ENCODE measurements around the gene VEZF1. TPM values are rescaled to one million over a fixed set of nuclear protein-coding genes. Genes with fewer than 3 reads are reported as not detected.

Gene VEZF1
- total and polyA plus RNA-seq, 2 of the 8 experiments (the other 6 are each of a cell fraction or from before 2014, with no cell fraction given) = 28.9 to 61.9 TPM

DNA sequence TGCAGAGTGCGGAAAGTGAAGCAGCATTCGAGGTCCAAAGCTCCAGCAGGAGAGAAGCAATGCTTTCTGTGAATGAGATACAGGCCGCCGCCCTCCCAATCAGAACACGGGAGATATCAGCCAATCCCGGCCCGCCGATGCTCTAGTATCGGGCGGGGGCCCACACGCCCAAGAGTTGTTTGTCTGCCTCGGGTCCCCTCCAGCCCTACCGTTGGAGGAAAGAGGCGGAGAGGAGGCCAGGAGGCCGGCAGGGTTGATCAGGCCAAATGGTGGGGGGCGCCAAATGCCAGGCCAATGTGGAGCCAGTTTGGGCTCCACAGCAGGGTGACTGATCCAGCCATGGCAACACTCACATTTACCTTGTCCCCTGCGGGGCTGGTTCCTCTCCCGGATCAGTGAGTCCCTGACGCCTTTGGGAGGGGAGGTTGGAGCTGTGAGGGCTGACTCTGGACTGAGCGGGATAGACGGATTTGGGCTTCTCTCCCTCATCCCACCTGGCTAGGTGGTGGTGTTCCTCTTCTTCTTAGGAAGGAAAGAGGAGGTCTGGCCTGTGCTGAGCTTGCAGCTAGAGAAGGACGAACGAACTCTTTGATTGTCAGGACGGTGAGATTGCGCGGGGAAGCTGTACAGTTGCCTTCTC, 22.4 kb downstream of the VEZF1 start:
- Histone ChIP-seq H3K4me2 (ENCODE audit: insufficient read depth in 1 of 2, low read depth in 2 of 2, low read length in 2 of 2) (no peak overlapping the region), H2BK5ac (ENCODE audit: low read depth, low read length) (peak overlapping the region; percentile 7; the same call in 1 of the 2 replicates), H3K18ac (ENCODE audit: extremely low read depth, low read length) (no peak overlapping the region), H3K4me3 (ENCODE audit: extremely low read depth in 1 of 4, insufficient read depth in 2 of 4, low read depth in 3 of 4, low read length in 4 of 4) (no peak overlapping the region), H4K20me1 (replicated peaks in 1 of 2; ENCODE audit: control insufficient read depth in 1 of 2, insufficient read depth in 2 of 2, low read length in 2 of 2) (no peaks in the 10 kb centered on the region), H3K4me1 (replicated peaks in 1 of 4; ENCODE audit: control insufficient read depth in 3 of 4, insufficient read depth in 4 of 4, low read length in 3 of 4) (peaks cover 0 to 6% (median 0%) of the 10 kb centered on the region in 4 experiments; a peak in 3 of 7 replicates), H3K79me1 (ENCODE audit: low read depth, low read length) (no peaks in the 10 kb centered on the region), H3K9ac (replicated peaks in 1 of 4; ENCODE audit: extremely low read depth in 1 of 4, low read depth in 3 of 4, low read length in 3 of 4) (no peak overlapping the region), H2BK15ac (ENCODE audit: low read length) (no peak overlapping the region), H4K91ac (replicated peaks; ENCODE audit: insufficient read length, low read length) (no peak overlapping the region), H3K9me3 (ENCODE audit: insufficient read depth in 2 of 2, low read depth in 1 of 2, low read length in 1 of 2) (no peaks in the 10 kb centered on the region), H2BK12ac (ENCODE audit: low read depth, low read length) (peak overlapping the region; percentile 23; the same call in 1 of the 2 replicates), H3K79me2 (ENCODE audit: control insufficient read depth in 1 of 2, insufficient read depth in 2 of 2, low read length in 2 of 2) (no peaks in the 10 kb centered on the region), H4K5ac (ENCODE audit: insufficient read length, low read depth, low read length) (no peak overlapping the region), H2AK5ac (ENCODE audit: low read depth, low read length) (0 out of 2 replicates have a peak overlapping the region, but pooled peaks have one; percentile 1), H2BK120ac (replicated peaks; ENCODE audit: low read depth, low read length) (no peak overlapping the region), H2BK20ac (ENCODE audit: low read length) (no peak overlapping the region; the same call in 1 of the 2 replicates), H3K14ac (ENCODE audit: insufficient read length) (no peak overlapping the region), H3K4ac (replicated peaks; ENCODE audit: insufficient read length, low read depth, low read length) (no peak overlapping the region), H3K23me2 (ENCODE audit: low read depth, low read length) (no peaks in the 10 kb centered on the region), H3K27me3 (replicated peaks in 1 of 4; ENCODE audit: control insufficient read depth in 3 of 4, extremely low read depth in 1 of 4, insufficient read depth in 3 of 4, low read length in 3 of 4) (no peaks in the 10 kb centered on the region), H3K27ac (ENCODE audit: low read depth, low read length) (no peak overlapping the region), H3K56ac (replicated peaks; ENCODE audit: insufficient read length, low read depth, low read length) (no peak overlapping the region), H3K23ac (ENCODE audit: insufficient read length) (no peak overlapping the region), H4K8ac (ENCODE audit: extremely low read depth, insufficient read depth, low read length) (no peak overlapping the region; the same call in 1 of the 2 replicates), H3K36me3 (ENCODE audit: control insufficient read depth in 2 of 4, insufficient read depth in 4 of 4, low read length in 3 of 4) (no peaks in the 10 kb centered on the region), H2AFZ (ENCODE audit: low read length) (no peak overlapping the region)
- CTCF ChIA-PET (ENCODE audit: partially characterized antibody) = interaction anchor here (0.7 to 11.1 kb wide), 13 partner anchors 11 to 207 kb away, joined by 3 to 96 read pairs (median 4); partner anchors contain the start of gene CUEDC1
- FAIRE-seq = no peak
- POLR2A ChIA-PET (ENCODE audit: partially characterized antibody) = interaction anchor here (1.0 to 2.8 kb wide), 10 partner anchors 10 to 107 kb away, joined by 3 to 12 read pairs (median 3); no protein-coding TSS in a partner anchor
- TF ChIP-seq RAD21 (IDR thresholded peaks at IDR 0.05 in 1 of 2, conservative IDR thresholded peaks at IDR 0.05 in 1 of 2; ENCODE audit: low read depth in 2 of 2, low read length in 2 of 2) = 0 out of 4 replicates have a peak, but pooled peaks of 1 of the 2 experiments have one; percentile 2
- no peak for TF ChIP-seq TBP (IDR thresholded peaks at IDR 0.05; ENCODE audit: low read depth, low read length)
- 87% methylated on average over 26 of the region's 26 CpGs; no CpG with 5 or more reads in 1 of the 2 experiments for WGBS, 2 experiments (ENCODE audit: extremely low coverage in 1 of 2, insufficient coverage in 1 of 2, insufficient read length in 1 of 2, insufficient replicate concordance in 2 of 2, low coverage in 1 of 2, low lambda C conversion rate in 2 of 2, missing lambda C conversion rate in 1 of 2)
- DNase-seq (ENCODE audit: low read depth in 1 of 2, low spot score in 2 of 2) = peak in 1 of 2 experiments; percentile 52

Data from H1 (cell line).